HG02943 (cell line): ENCODE data around the gene HAP1.
"Not testable (repeated sequence)": the region's sequence is repeated elsewhere in the genome, so short reads cannot be mapped to it uniquely, and the experiment has no call there.

Experiments
- ATAC-seq: cut with Tn5 transposase; IDR thresholded peaks from one replicate; pipeline ENCODE4 v1.9.1; 2021; ENCODE audit warnings: mild to moderate bottlenecking, low read depth, moderate library complexity; ENCODE audit not compliant: unreplicated experiment

Gene HAP1

GRCh38 chr17:41676058-41676419 is 58.4 kb downstream of the HAP1 start:
- no peak for ATAC-seq

GRCh38 chr17:41675157-41676057 is 59.0 kb downstream of the HAP1 start:
- not testable (repeated sequence) for ATAC-seq
